Measurements from ENCODE around the gene CCL11. TPM values are rescaled to one million over a fixed set of nuclear protein-coding genes. Genes with fewer than 3 reads are reported as not detected.
"Not testable (repeated sequence)": the region's sequence is repeated elsewhere in the genome, so short reads cannot be mapped to it uniquely, and the experiment has no call there.

CCL11 gene
- total RNA-seq, 2 experiments from 2014 or later = not detected

DNA sequence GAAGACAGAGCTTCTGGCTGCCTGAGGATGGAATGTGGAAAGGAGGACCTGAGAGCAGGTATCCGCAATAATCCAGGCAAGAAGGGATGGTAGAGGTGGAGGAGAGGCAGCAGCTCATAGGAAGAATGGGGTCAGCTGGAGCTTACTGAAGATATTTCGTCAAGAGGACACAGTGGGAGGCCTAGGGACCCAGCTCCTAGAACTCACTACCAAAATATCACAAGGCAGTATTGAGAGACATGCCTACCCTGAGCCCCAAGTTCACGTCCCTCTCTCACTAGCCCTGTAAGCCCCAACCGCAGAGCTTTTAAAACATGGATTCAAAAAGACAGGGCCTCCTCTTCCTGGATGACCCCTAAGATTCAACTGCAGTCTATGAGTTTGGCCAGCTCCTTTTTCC lies 19.5 kb downstream of the CCL11 start:
- Mint-ChIP-seq H3K9me3 (no peaks in the 10 kb centered on the region), H3K4me1 (peaks cover 11% of the 10 kb centered on the region), H3K27me3 (peaks cover 25% of the 10 kb centered on the region), H3K27ac (no peak overlapping the region), H3K4me3 (no peak overlapping the region), H3K36me3 (ENCODE audit: low read depth) (no peaks in the 10 kb centered on the region)
- CTCF ChIA-PET = no interaction called here
- no peak for DNase-seq
- POLR2A ChIA-PET = no interaction called here

DNA sequence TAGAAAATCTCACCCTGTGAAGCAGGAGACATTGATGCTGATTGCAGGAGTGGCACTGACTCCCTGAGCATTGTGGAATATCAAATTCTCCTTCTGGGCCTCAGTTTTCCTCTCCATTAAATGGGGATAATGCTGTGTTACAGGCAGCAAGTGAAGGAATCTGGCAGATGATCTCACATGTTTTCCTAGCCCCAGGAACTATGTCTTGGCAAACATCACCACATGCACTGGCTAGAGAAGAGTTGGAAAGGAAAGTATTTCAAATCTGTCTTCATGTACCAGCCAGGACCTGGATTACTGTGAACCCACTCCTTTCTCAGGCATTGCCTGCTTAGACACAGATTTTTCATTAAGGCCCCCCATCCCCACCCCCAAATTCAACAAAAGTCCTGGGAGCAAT lies 20.1 kb downstream of the CCL11 start:
- Mint-ChIP-seq H3K27ac (no peak overlapping the region), H3K9me3 (no peaks in the 10 kb centered on the region), H3K27me3 (peaks cover 25% of the 10 kb centered on the region), H3K4me1 (peaks cover 11% of the 10 kb centered on the region), H3K36me3 (ENCODE audit: low read depth) (no peaks in the 10 kb centered on the region), H3K4me3 (no peak overlapping the region)
- DNase-seq = no peak
- ChIA-PET POLR2A (no interaction called here), CTCF (no interaction called here)

DNA sequence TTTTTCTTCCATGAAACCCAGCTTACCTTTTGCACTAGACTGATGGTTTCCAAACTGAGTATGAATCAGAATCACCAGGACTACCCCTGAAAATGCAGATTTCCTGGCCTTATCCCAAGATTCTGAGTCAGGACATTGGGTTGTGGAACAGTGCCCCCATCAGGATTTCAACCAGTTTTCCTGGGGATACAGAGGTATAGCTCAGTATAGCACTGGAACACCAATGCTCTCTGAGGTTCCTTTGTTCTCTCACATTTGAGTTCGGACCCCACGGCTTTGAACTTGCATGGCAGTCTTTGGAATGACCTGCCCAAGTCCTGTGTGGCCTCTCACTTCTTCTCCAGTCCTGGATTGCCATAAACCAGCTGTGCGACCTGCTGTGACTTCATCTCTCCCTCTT lies 20.9 kb downstream of the CCL11 start:
- H3K36me3 Mint-ChIP-seq (ENCODE audit: low read depth) = no peaks in the 10 kb centered on the region
- H3K4me3 Mint-ChIP-seq = no peak overlapping the region
- CTCF ChIA-PET = no interaction called here
- no peak overlapping the region for H3K27ac Mint-ChIP-seq
- POLR2A ChIA-PET = no interaction called here
- H3K9me3 Mint-ChIP-seq = no peaks in the 10 kb centered on the region
- peaks cover 29% of the 10 kb centered on the region for H3K27me3 Mint-ChIP-seq
- no peak for DNase-seq
- peaks cover 7% of the 10 kb centered on the region for H3K4me1 Mint-ChIP-seq

DNA sequence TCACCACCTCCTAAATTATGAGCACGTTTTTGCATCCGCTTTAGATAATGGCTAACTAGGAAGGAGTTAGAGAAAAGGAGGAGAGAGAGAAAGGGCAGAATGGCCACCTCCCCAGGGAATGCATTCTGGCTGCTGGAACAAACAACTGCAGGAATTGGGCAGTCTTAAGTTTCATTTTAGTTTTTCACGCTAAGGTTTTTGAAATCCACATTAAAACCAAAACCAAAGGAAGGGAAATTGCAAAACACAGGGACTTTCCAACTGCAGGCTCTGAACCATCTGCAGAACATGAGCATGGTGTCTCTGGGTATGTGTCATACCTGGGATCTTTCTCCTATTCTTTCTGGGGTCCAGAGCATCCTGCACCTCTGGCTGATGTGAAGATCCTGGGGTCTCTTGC lies 21.6 kb downstream of the CCL11 start:
- Mint-ChIP-seq H3K4me3 (no peak overlapping the region), H3K4me1 (peaks cover 7% of the 10 kb centered on the region), H3K27me3 (peaks cover 31% of the 10 kb centered on the region), H3K9me3 (no peaks in the 10 kb centered on the region), H3K27ac (no peak overlapping the region), H3K36me3 (ENCODE audit: low read depth) (no peaks in the 10 kb centered on the region)
- no peak for DNase-seq
- ChIA-PET POLR2A (no interaction called here), CTCF (no interaction called here)

DNA sequence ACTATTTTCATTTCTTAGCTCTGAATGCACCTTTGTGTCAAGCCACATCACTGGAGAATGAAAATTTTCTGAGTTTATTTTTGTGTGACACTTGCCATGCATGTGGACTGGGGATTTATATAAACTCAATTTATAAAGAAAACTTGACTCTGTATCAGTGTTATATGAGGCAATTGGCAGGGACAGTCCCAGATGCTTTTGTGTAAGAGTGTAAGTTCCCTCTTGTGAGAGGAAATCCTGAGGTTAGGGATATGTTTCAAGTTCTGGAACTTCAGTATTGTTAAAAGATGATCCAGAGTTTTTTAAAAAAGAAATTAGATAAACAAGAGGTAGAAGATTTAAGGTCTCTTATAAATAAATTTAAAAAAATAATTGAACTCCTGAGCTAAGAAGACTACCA lies 22.8 kb downstream of the CCL11 start:
- H3K4me1 Mint-ChIP-seq = peaks cover 7% of the 10 kb centered on the region
- H3K27me3 Mint-ChIP-seq = peaks cover 35% of the 10 kb centered on the region
- no peak overlapping the region for H3K27ac Mint-ChIP-seq
- no peak overlapping the region for H3K4me3 Mint-ChIP-seq
- H3K36me3 Mint-ChIP-seq (ENCODE audit: low read depth) = no peaks in the 10 kb centered on the region
- ChIA-PET CTCF (no interaction called here), POLR2A (no interaction called here)
- DNase-seq = no peak
- H3K9me3 Mint-ChIP-seq = no peaks in the 10 kb centered on the region

DNA sequence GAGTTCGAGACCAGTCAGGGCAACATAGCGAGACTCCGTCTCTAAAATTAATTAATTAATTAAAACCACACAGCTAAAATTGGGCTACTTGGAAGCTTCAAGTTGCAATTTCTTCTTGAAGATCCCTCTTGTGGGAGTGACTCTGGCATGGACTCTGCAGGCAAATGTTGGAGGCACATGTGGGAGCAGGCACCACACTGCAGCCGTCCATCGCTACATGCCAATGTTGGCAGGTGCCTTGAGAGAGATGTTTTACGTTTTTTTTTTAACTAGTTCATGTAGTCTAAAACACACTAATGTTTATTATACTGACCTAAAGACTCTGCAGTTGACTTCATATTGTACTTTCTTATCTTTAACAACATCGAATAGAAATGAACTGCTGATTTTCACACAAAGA lies 25.7 kb downstream of the CCL11 start:
- ChIA-PET POLR2A (no interaction called here), CTCF (no interaction called here)
- Mint-ChIP-seq H3K27me3 (peaks cover 42% of the 10 kb centered on the region), H3K4me3 (no peak overlapping the region), H3K4me1 (peaks cover 7% of the 10 kb centered on the region), H3K27ac (no peak overlapping the region), H3K36me3 (ENCODE audit: low read depth) (no peaks in the 10 kb centered on the region), H3K9me3 (no peaks in the 10 kb centered on the region)
- DNase-seq = no peak

DNA sequence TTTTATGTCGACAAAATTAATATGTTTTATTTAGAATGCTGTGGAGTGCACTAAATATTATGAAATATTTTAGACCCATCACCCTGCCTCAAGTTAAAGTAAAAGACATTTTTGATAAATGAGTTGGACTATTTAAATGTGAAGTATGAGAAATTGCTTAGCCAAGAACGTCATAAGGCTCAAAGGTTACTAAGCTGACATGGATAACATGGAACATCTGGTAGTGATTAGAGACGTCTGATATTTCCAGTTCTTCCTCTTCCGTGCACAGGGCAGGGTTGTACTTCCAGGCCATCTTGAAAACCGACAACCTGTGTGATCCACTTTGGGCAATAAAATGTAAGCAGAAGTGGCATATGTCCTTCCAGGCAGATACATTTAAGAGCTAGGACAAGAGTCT lies 26.5 kb downstream of the CCL11 start:
- no peaks in the 10 kb centered on the region for H3K9me3 Mint-ChIP-seq
- POLR2A ChIA-PET = interaction anchor here (0.6 kb wide), 1 partner anchor 1822 kb away, joined by 3 read pairs; no protein-coding TSS in a partner anchor
- CTCF ChIA-PET = no interaction called here
- no peak overlapping the region for H3K27ac Mint-ChIP-seq
- H3K27me3 Mint-ChIP-seq = peaks cover 46% of the 10 kb centered on the region
- H3K4me1 Mint-ChIP-seq = peaks cover 5% of the 10 kb centered on the region
- H3K36me3 Mint-ChIP-seq (ENCODE audit: low read depth) = no peaks in the 10 kb centered on the region
- H3K4me3 Mint-ChIP-seq = no peak overlapping the region
- no peak for DNase-seq

DNA sequence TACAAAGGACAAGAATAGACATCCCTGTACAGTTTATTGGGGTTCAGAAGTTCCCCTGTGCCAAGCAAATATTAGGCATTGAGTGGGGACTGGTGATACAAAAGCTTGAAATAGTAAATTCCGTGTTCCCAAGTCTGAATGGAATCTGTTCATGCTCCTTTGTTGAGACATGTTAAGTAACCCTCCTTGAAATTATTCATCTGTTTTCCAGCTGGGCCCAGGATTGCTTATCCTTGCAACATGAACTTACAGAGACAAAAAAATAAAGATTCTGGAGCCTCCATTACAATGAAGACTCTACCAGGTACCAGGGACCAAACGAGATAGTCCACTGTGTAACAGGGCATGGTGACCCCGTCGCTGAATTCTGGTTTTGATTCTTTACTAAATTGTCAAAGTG lies 27.6 kb downstream of the CCL11 start:
- Mint-ChIP-seq H3K36me3 (ENCODE audit: low read depth) (no peaks in the 10 kb centered on the region), H3K27me3 (peaks cover 42% of the 10 kb centered on the region), H3K9me3 (no peaks in the 10 kb centered on the region), H3K4me3 (no peak overlapping the region), H3K27ac (no peak overlapping the region), H3K4me1 (no peaks in the 10 kb centered on the region)
- ChIA-PET POLR2A (no interaction called here), CTCF (no interaction called here)
- no peak for DNase-seq

DNA sequence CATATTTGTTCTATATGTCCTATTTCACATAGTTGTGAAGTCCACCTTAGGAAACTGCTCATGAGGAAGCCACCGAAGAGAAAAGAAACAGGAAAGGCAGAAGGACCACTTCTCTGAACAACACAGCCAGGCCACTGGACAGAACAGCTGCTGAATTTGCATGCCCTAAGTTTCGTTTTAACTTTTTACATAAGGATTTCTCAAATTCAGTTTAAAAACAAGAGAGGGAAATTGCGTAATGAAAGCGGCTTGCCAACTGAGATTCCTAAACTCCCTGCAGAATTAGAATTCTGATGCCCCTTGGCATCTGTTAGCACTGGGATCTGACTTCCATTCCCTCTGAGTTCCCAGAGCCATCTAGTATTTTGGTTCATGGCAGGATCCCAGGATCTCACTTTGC lies 28.7 kb downstream of the CCL11 start:
- Mint-ChIP-seq H3K27ac (no peak overlapping the region), H3K4me3 (no peak overlapping the region), H3K9me3 (no peaks in the 10 kb centered on the region), H3K4me1 (no peaks in the 10 kb centered on the region), H3K36me3 (ENCODE audit: low read depth) (no peaks in the 10 kb centered on the region), H3K27me3 (peaks cover 40% of the 10 kb centered on the region)
- CTCF ChIA-PET = no interaction called here
- POLR2A ChIA-PET = no interaction called here
- DNase-seq = no peak

DNA sequence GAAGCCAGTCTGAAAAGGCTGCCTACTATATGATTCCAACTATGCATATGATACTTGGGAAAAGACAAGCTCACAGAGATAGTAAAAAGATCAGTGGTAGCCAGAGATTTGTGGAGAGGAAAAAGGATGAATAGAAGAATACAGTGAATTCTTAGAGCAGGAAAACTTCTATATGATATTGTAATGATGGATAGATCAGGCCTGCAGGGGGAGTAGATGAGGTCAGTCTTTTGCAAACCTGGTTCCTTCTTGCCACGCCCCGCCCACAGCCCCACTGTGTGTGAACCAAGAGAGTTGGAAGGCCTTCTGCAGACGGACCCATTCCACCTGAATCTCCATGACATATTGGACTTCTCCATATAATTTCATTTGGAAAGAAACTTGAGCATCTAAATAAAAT lies 32.9 kb downstream of the CCL11 start:
- H3K27ac Mint-ChIP-seq = no peak overlapping the region
- no peaks in the 10 kb centered on the region for H3K4me1 Mint-ChIP-seq
- DNase-seq = no peak
- peaks cover 27% of the 10 kb centered on the region for H3K27me3 Mint-ChIP-seq
- H3K36me3 Mint-ChIP-seq (ENCODE audit: low read depth) = no peaks in the 10 kb centered on the region
- ChIA-PET POLR2A (no interaction called here), CTCF (interaction anchor here (1.4 to 1.7 kb wide), 2 partner anchors 43 to 147 kb away, joined by 3 to 5 read pairs; no protein-coding TSS in a partner anchor)
- H3K9me3 Mint-ChIP-seq = no peaks in the 10 kb centered on the region
- H3K4me3 Mint-ChIP-seq = no peak overlapping the region

DNA sequence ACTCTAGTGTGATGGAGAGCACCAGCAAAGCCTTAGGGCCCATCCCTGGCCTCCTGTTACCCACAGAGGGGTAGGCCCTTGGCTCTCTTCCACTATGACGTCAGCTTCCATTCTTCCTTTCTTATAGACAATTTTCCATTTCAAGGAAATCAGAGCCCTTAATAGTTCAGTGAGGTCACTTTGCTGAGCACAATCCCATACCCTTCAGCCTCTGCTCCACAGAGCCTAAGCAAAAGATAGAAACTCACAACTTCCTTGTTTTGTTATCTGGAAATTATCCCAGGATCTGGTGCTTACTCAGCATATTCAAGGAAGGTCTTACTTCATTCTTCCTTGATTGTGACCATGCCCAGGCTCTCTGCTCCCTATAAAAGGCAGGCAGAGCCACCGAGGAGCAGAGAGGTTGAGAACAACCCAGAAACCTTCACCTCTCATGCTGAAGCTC lies 33.5 kb downstream of the CCL11 start, which contains the start of gene CCL8:
Gene CCL8, plus strand, starts transcription at position 397 of the 445 bp plus-strand sequence. CDS start 67 bp downstream, outside the sequence.
- no peak within 1 kb of the TSS for H3K4me3 Mint-ChIP-seq
- H3K4me1 Mint-ChIP-seq = no peaks in the 10 kb centered on the region
- no peaks in the 10 kb centered on the region for H3K9me3 Mint-ChIP-seq
- H3K27me3 Mint-ChIP-seq = peaks cover 29% of the 10 kb centered on the region
- POLR2A ChIA-PET = no interaction called here
- H3K27ac Mint-ChIP-seq = no peak within 1 kb of the TSS
- DNase-seq = no peak
- CTCF ChIA-PET = interaction anchor here (1.7 kb wide), 1 partner anchor 42 kb away, joined by 5 read pairs; no protein-coding TSS in a partner anchor
- H3K36me3 Mint-ChIP-seq (ENCODE audit: low read depth) = no peaks in the 10 kb centered on the region

DNA sequence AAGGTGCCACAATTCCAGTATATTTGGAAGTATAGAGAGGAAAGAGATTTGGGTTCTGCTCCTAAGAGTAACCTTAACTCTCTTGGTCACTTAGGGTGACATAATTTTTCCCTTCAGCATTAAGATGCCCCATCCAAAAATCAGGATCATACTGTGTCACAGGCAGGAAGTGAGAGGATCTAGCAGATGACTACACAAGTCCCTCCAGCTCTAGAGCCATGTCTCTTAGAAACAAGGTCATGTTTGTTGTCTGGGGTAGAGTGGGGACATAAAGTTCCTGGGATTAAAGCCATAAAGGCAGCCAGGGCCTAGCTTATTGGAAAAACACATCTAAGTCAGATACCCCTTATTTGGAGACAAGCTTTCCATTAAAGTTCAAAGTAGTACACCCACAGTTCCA lies 36.4 kb downstream of the CCL11 start:
- no peak overlapping the region for H3K4me3 Mint-ChIP-seq
- H3K4me1 Mint-ChIP-seq = no peaks in the 10 kb centered on the region
- CTCF ChIA-PET = interaction anchor here (0.9 to 4.5 kb wide), 3 partner anchors 39 to 122 kb away, joined by 3 to 16 read pairs (median 4); no protein-coding TSS in a partner anchor
- POLR2A ChIA-PET = no interaction called here
- no peaks in the 10 kb centered on the region for H3K9me3 Mint-ChIP-seq
- no peaks in the 10 kb centered on the region for H3K36me3 Mint-ChIP-seq (ENCODE audit: low read depth)
- H3K27me3 Mint-ChIP-seq = peaks cover 29% of the 10 kb centered on the region
- H3K27ac Mint-ChIP-seq = no peak overlapping the region
- DNase-seq = no peak

DNA sequence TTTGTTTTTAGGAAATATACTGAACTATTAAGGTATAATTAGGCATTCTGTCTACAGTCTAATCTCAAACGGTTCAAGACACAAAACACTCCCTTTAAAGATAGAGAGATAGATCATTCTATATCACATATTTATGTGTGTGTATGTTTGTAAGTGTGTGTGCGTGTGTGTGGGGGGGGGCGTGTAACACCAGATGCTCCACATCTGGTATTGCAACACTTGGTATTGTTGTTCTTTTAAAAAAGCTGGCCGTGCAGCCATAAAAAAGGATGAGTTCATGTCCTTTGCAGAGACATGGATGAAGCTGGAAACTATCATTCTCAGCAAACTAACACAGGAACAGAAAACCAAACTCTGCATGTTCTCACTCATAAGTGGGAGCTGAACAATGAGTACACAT lies 42.0 kb downstream of the CCL11 start:
- H3K36me3 Mint-ChIP-seq (ENCODE audit: low read depth); H3K9me3 Mint-ChIP-seq; DNase-seq; H3K4me3 Mint-ChIP-seq; POLR2A ChIA-PET; H3K27ac Mint-ChIP-seq; H3K4me1 Mint-ChIP-seq; CTCF ChIA-PET: not testable (repeated sequence)
- H3K27me3 Mint-ChIP-seq = peaks cover 58% of the 10 kb centered on the region

DNA sequence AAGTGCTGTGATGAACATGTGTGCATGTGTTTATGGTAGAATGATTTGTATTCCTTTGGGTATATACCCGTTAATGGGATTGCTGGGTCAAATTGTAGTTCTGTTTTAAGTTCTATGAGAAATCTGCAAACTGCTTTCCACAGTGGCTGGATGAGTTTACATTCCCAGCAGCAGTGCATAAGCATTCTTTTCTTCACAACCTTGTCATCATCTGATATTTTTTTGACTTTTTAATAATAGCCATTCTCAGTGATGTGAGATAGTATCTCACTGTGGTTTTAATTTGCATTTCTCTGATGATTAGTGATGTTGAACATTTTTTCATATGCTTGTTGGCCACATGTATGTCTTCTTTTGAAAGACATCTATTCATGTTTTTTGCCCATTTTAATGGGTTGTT lies 52.2 kb downstream of the CCL11 start:
- H3K27ac Mint-ChIP-seq = no peak overlapping the region
- H3K4me1 Mint-ChIP-seq = no peaks in the 10 kb centered on the region
- CTCF ChIA-PET = interaction anchor here (1.3 kb wide), 1 partner anchor 24 kb away, joined by 6 read pairs; no protein-coding TSS in a partner anchor
- H3K9me3 Mint-ChIP-seq = no peaks in the 10 kb centered on the region
- no peak for DNase-seq
- H3K27me3 Mint-ChIP-seq = peaks cover 63% of the 10 kb centered on the region
- no peak overlapping the region for H3K4me3 Mint-ChIP-seq
- POLR2A ChIA-PET = no interaction called here
- H3K36me3 Mint-ChIP-seq (ENCODE audit: low read depth) = no peaks in the 10 kb centered on the region
